ENCODE results near the gene ZDHHC16.
"Not testable (repeated sequence)": the region's sequence is repeated elsewhere in the genome, so short reads cannot be mapped to it uniquely, and the experiment has no call there.

The ZDHHC16 gene

DNA sequence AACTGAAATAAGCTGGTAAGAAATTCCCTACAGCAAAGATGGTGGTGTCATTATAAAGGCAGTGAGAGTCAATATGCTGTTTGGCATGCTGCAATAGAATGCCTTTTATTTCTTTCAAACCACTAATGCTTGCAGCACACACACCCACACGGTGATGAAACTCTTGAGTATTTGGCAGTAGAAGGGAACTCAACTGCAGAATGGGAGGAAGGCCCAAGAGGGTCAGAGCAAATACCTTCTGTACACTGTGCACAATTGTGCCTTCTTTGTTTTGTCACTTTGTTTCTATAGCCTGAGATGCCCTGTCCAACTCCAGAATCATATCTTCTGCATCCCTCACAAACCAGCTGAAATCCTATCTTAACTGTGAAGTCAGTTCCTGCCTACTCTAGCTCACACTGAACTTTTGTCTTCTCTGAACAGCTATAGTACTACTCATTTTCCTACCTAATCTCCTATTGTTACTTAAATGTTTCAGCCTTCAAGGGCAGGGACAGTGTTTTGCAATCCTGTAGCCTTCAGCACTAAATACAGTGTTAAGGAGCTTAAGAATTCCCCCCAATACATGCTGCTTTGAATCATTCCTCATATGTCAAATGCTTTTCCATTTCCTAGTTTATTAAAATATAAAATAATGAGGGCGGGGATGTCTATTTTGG lies 30.1 kb downstream of the ZDHHC16 start:
- TF ChIP-seq, protein P1, sequence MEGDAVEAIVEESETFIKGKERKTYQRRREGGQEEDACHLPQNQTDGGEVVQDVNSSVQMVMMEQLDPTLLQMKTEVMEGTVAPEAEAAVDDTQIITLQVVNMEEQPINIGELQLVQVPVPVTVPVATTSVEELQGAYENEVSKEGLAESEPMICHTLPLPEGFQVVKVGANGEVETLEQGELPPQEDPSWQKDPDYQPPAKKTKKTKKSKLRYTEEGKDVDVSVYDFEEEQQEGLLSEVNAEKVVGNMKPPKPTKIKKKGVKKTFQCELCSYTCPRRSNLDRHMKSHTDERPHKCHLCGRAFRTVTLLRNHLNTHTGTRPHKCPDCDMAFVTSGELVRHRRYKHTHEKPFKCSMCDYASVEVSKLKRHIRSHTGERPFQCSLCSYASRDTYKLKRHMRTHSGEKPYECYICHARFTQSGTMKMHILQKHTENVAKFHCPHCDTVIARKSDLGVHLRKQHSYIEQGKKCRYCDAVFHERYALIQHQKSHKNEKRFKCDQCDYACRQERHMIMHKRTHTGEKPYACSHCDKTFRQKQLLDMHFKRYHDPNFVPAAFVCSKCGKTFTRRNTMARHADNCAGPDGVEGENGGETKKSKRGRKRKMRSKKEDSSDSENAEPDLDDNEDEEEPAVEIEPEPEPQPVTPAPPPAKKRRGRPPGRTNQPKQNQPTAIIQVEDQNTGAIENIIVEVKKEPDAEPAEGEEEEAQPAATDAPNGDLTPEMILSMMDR (conservative IDR thresholded peaks at IDR 0.05; ENCODE audit: low read depth, low read length), result no peak
- H3K4me3 ChIP-seq (ENCODE audit: low read depth, low read length), result no peak overlapping the region
- DNase-seq (ENCODE audit: low read depth), result peak; percentile 84

DNA sequence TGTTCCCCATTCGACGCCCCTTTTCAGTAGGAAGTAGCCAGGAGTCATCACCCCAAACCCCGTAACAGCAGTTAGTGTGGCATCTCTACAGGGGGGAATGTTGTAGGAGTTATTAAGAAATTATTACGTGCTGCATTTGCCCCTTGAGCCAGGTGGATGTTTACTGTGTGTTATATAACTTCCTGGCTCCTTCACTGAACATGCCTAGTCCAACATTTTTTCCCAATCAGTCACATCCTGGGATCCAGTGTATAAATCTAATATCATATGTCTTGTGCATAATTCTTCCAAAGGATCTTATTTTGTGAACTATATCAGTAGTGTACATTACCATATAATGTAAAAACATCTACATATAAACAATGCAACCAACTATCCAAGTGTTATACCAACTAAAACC lies 33.4 kb downstream of the ZDHHC16 start:
- H3K4me3 ChIP-seq (ENCODE audit: low read depth, low read length), result not testable (repeated sequence)

DNA sequence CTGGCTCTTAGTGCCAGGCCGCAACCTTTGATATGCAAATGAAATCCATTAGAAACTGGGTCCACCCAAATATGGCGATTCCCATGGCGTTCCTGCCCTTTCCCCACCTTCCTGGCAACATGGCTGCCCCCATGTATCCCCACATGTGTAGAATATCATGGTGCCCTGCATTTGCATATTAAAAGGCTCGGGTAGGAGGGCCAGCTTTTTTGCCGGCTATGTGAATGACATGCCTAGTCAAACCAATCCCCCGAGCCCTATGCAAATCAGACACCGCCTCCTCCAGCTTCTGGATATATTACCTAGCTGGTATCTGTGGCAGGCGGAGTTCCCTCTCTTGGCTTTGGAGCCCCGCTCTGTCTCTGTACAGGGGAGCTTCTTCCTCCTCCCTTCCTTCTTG lies 34.0 kb downstream of the ZDHHC16 start:
- TF ChIP-seq, protein P1 (conservative IDR thresholded peaks at IDR 0.05; ENCODE audit: low read depth, low read length), result no peak
- DNase-seq (ENCODE audit: low read depth), result no peak

More for the DNA sequence above, 33.4 kb downstream of the ZDHHC16 start:
- not testable (repeated sequence) for DNase-seq (ENCODE audit: low read depth)

DNA sequence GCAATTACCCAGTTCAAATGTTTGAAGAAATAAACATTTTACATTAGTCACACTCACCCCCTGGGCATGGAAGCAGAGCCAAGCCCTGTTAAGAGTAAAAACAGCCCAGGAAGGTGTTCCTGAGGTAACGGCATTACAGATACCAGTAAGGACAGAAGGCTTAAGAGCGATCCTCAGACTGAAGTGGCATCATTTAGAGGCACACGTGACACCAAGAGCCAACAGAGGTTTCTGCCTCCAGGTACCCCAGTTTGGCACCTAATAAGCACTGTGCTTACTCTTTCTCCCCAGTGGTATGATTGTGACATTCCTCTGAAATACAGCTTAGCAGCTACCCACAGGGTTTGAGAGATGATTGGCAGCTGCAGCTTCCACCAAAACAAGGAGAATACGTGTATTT lies 35.1 kb downstream of the ZDHHC16 start:
- TF ChIP-seq, protein P1 (conservative IDR thresholded peaks at IDR 0.05; ENCODE audit: low read depth, low read length), result no peak
- H3K4me3 ChIP-seq (ENCODE audit: low read depth, low read length), result no peak overlapping the region
- no peak for DNase-seq (ENCODE audit: low read depth)

More for the DNA sequence above, 34.0 kb downstream of the ZDHHC16 start:
- no peak overlapping the region for H3K4me3 ChIP-seq (ENCODE audit: low read depth, low read length)

- H3K4me3 ChIP-seq (ENCODE audit: low read depth, low read length), result no peak overlapping the region
- DNase-seq (ENCODE audit: low read depth), result no peak
- TF ChIP-seq, protein P1 (conservative IDR thresholded peaks at IDR 0.05; ENCODE audit: low read depth, low read length), result no peak
These were observed 36.4 kb downstream of the ZDHHC16 start for GRCh38 chr10:97482381-97482780.

DNA sequence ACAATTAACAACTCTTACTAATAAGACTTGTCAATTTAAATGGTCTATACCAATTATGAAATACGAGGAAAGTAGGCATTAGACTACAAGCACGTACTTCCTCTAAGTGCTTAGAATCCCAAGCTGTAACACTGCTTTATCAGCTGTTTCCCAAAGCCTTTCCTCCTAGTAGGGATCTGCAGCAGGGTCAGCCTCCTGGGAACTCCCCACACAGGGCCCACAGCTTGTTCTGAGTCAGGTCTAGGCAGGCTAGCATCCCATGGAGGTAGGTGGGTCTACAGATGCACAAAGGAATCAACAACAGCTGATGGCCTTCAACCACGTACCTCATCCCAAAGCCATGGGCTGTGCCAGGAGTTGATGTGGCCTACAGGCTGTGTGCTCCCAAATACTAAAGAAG lies 37.5 kb downstream of the ZDHHC16 start:
- no peak overlapping the region for H3K4me3 ChIP-seq (ENCODE audit: low read depth, low read length)
- peak; percentile 65 for DNase-seq (ENCODE audit: low read depth)
- TF ChIP-seq, protein P1 (conservative IDR thresholded peaks at IDR 0.05; ENCODE audit: low read depth, low read length), result no peak

GRCh38 chr10:97483921-97484320 lies 37.9 kb downstream of the ZDHHC16 start:
- H3K4me3 ChIP-seq (ENCODE audit: low read depth, low read length), result no peak overlapping the region
- TF ChIP-seq, protein P1 (conservative IDR thresholded peaks at IDR 0.05; ENCODE audit: low read depth, low read length), result no peak
- DNase-seq (ENCODE audit: low read depth), result peak; percentile 31

All from choroid plexus epithelial cell (primary cell).